A549 treated with CORT108297 at 1 μM for 4 hours (cell line): ENCODE results near the gene TADA1. TPM values are rescaled to one million over a fixed set of nuclear protein-coding genes. Genes with fewer than 3 reads are reported as not detected.

ENCODE experiments used
- total RNA-seq: library from RNA; stranded (reverse); fragments of 200-300 nt; extraction: Qiagen RNA extraction; gene quantifications from 5 replicates; pipeline ENCODE4 v1.2.3, GENCODE V29; 2022

TADA1 gene, protein sequence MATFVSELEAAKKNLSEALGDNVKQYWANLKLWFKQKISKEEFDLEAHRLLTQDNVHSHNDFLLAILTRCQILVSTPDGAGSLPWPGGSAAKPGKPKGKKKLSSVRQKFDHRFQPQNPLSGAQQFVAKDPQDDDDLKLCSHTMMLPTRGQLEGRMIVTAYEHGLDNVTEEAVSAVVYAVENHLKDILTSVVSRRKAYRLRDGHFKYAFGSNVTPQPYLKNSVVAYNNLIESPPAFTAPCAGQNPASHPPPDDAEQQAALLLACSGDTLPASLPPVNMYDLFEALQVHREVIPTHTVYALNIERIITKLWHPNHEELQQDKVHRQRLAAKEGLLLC
- total RNA-seq, result 10.7 to 13.8 TPM (median 12.9 TPM) in 5 replicates

DNA sequence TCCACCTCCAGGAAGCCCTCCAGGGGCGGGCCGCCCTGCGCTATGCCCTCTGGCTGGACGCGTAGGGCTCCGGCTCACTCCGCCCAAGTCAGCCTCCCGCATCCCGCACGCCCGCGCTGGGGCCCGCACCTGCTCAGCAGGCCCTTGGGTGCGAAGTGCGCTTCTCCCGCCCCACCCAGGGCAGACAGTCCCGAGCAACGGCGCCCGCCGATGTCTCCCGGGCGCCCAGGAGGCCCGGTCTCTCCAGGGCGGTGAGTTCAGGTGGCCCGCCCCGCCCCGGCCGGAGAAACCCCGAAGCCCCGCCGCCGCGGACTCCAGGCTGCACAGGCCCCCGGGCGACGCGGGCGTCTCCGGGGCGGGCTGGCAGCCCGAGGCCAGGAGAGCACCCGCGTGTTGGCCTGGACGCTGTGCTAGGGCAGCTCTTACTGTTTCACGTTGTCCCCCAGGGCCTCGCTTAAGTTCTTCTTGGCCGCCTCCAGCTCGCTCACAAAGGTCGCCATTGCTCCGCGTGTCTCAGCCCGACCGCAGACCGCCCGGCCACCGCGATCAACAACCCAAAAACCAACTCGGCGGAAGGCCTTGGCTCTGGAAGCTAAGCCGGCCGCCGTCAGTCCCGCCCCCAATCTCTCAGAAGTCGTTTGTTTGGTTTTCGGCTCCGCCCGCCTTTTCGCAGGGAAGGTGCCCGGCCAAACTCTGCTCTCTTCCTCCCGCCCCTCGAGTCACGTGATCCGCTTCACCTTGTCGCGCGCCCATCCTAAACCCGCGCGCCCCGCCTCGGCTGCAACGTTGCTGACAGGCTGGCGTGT, at the start of gene TADA1:
Gene TADA1, minus strand, starts transcription at position 531 of the 806 bp plus-strand sequence. Its CDS starts 31 bp downstream, at position 500.

DNA sequence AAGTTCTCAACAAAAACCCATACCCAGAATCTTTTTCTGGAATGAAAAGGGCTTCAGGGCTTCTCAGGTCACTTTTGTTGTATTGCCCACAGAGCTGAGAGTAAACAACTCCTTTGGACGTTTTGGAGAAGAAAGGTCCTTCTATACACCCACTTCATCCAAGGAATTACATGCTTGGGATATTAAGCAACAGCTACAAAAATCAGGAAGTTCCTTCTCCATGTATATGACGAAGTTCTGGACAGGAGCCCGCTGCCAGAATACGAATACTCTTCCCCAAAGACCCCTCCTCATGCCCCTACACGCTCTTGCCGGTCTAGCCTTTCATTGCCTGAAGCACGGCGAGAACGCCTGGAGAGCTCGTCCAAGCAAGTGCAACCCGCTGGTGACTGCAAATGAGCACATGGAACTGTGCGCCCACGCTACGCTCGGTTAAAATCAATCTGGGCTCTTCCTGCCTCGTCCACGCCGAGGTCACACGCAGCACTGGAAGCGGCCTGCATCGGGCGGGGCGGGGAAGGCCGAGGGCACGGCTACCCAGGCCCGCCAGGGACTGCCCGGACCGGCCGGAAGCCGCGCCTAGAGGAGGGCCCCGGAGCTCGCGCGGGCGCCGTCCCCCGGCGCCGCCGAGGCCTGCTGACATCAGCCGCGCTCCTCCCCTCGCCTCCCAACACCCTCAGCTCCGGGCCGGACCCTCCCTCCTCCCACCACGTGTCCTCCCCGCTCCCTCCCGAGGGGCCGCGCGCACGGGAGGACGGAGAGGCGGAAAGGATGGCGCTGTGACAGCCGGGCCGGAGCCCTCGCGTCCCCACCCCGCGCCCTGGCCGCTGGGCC, 37.1 kb downstream of the TADA1 start, which contains the start of gene POGK:
Gene POGK, plus strand, starts transcription at position 710 of the 834 bp plus-strand sequence. CDS start 1,482 bp downstream, outside the sequence.

Other genes with a start within 250 kb of the TADA1 start
- gene POGK, start 36.8 kb downstream of the TADA1 start, total RNA-seq, result 25.8 to 29.8 TPM (median 27.1 TPM) in 5 replicates
- 0.02 to 0.12 TPM (median 0.05 TPM) in 4 of 5 replicates, not detected in the other for gene ILDR2, start 99.3 kb upstream of the TADA1 start, total RNA-seq
- not detected in 5 replicates for gene MAEL, start 113.0 kb upstream of the TADA1 start, total RNA-seq
- not detected in 5 replicates for gene GPA33, start 214.1 kb upstream of the TADA1 start, total RNA-seq
- gene STYXL2, start 217.8 kb upstream of the TADA1 start, total RNA-seq, result not detected in 5 replicates